DOHH2 (cell line): ENCODE measurements around the gene BRD3.

Experiments used
- CTCF ChIP-seq: fragments of 200-600 bp; sonication (generic); IDR thresholded peaks from one replicate; pipeline ENCODE4 v1.5.1; 2014; ENCODE audit warnings: antibody characterized with exemption, mild to moderate bottlenecking, low read depth, low read length; ENCODE audit not compliant: poor library complexity, severe bottlenecking
- EZH2phosphoT487 ChIP-seq: fragments of 200-600 bp; sonication (generic); IDR thresholded peaks from 2 replicates; pipeline ENCODE4 v1.6.1; 2017; ENCODE audit warnings: borderline replicate concordance, mild to moderate bottlenecking, antibody characterized with exemption, low read length, moderate library complexity, mixed read lengths

GRCh38 chr9:134027561-134027960, 40.3 kb downstream of the BRD3 start:
- TF ChIP-seq CTCF = no peak
- TF ChIP-seq EZH2phosphoT487 = no peak
